ENCODE data around the gene FBXO40. TPM values are rescaled to one million over a fixed set of nuclear protein-coding genes. Genes with fewer than 3 reads are reported as not detected.

Gene FBXO40
- total and polyA plus RNA-seq, 2 of the 8 experiments (the other 6 are each of a cell fraction or from before 2014, with no cell fraction given) = 0.03 TPM; not detected in 1

GRCh38 chr3:121594850-121595249 is 1.7 kb downstream of the FBXO40 start:
- H4K5ac ChIP-seq (ENCODE audit: insufficient read length, low read depth, low read length) = no peak overlapping the region
- H4K20me1 ChIP-seq (replicated peaks in 1 of 2; ENCODE audit: control insufficient read depth in 1 of 2, insufficient read depth in 2 of 2, low read length in 2 of 2) = no peaks in the 10 kb centered on the region

More at GRCh38 chr3:121594850-121595249, 1.7 kb downstream of the FBXO40 start:
- no peak overlapping the region for H3K56ac ChIP-seq (replicated peaks; ENCODE audit: insufficient read length, low read depth, low read length)
- no peaks in the 10 kb centered on the region for H3K79me2 ChIP-seq (ENCODE audit: control insufficient read depth in 1 of 2, insufficient read depth in 2 of 2, low read length in 2 of 2)
- no peak overlapping the region for H3K9ac ChIP-seq (replicated peaks in 1 of 4; ENCODE audit: extremely low read depth in 1 of 4, low read depth in 3 of 4, low read length in 3 of 4)
- no peak overlapping the region for H3K27ac ChIP-seq (ENCODE audit: low read depth, low read length)
- no peaks in the 10 kb centered on the region for H3K27me3 ChIP-seq (replicated peaks in 1 of 4; ENCODE audit: control insufficient read depth in 3 of 4, extremely low read depth in 1 of 4, insufficient read depth in 3 of 4, low read length in 3 of 4)
- no peaks in the 10 kb centered on the region for H3K79me1 ChIP-seq (ENCODE audit: low read depth, low read length)
- peak overlapping the region; percentile 27 for H3K4ac ChIP-seq (replicated peaks; ENCODE audit: insufficient read length, low read depth, low read length)
- FAIRE-seq (no peak), DNase-seq (ENCODE audit: low read depth in 1 of 2, low spot score in 2 of 2) (no peak)
- H3K23me2 ChIP-seq (ENCODE audit: low read depth, low read length) = peaks cover 2% of the 10 kb centered on the region; the same call in 1 of the 2 replicates
- H2BK20ac ChIP-seq (ENCODE audit: low read length) = peak overlapping the region; percentile 28; the same call in 1 of the 2 replicates
- 83% methylated on average over 2 of the region's 2 CpGs; no CpG with 5 or more reads in 1 of the 2 experiments for WGBS, 2 experiments (ENCODE audit: extremely low coverage in 1 of 2, insufficient coverage in 1 of 2, insufficient read length in 1 of 2, insufficient replicate concordance in 2 of 2, low coverage in 1 of 2, low lambda C conversion rate in 2 of 2, missing lambda C conversion rate in 1 of 2)
- H2AK5ac ChIP-seq (ENCODE audit: low read depth, low read length) = peak overlapping the region; percentile 87; the same call in 1 of the 2 replicates
- no peak overlapping the region for H2BK5ac ChIP-seq (ENCODE audit: low read depth, low read length)
- H2BK15ac ChIP-seq (ENCODE audit: low read length) = no peak overlapping the region
- no peaks in the 10 kb centered on the region for H3K36me3 ChIP-seq (ENCODE audit: control insufficient read depth in 2 of 4, insufficient read depth in 4 of 4, low read length in 3 of 4)
- CTCF ChIA-PET (ENCODE audit: partially characterized antibody) = interaction anchor here (1.0 to 2.3 kb wide), 3 partner anchors 10 to 140 kb away, joined by 3 to 10 read pairs (median 5); no protein-coding TSS in a partner anchor
- peak overlapping the region; percentile 57 for H3K18ac ChIP-seq (ENCODE audit: extremely low read depth, low read length)
- POLR2A ChIA-PET (ENCODE audit: partially characterized antibody) = interaction anchor here (0.9 to 3.1 kb wide), 2 partner anchors 10 to 14 kb away, joined by 3 to 18 read pairs; no protein-coding TSS in a partner anchor
- peak overlapping the region; percentile 91 for H2BK12ac ChIP-seq (ENCODE audit: low read depth, low read length)
- H3K9me3 ChIP-seq (ENCODE audit: insufficient read depth in 2 of 2, low read depth in 1 of 2, low read length in 1 of 2) = no peaks in the 10 kb centered on the region
- H3K4me3 ChIP-seq (ENCODE audit: extremely low read depth in 1 of 4, insufficient read depth in 2 of 4, low read depth in 3 of 4, low read length in 4 of 4) = no peak overlapping the region
- peak overlapping the region; percentile 92 for H4K91ac ChIP-seq (replicated peaks; ENCODE audit: insufficient read length, low read length)
- no peak overlapping the region for H3K23ac ChIP-seq (ENCODE audit: insufficient read length)
- peak overlapping the region; percentile 94 for H2BK120ac ChIP-seq (replicated peaks; ENCODE audit: low read depth, low read length)
- no peak overlapping the region for H3K4me2 ChIP-seq (ENCODE audit: insufficient read depth in 1 of 2, low read depth in 2 of 2, low read length in 2 of 2)
- H3K4me1 ChIP-seq (replicated peaks in 1 of 4; ENCODE audit: control insufficient read depth in 3 of 4, insufficient read depth in 4 of 4, low read length in 3 of 4) = peaks cover 5 to 22% (median 11%) of the 10 kb centered on the region in 4 experiments; a peak in 6 of 7 replicates
- H4K8ac ChIP-seq (ENCODE audit: extremely low read depth, insufficient read depth, low read length) = no peak overlapping the region
- peak overlapping the region; percentile 16 for H3K14ac ChIP-seq (ENCODE audit: insufficient read length)
- no peak for TF ChIP-seq MAX (IDR thresholded peaks at IDR 0.05)
- no peak for TF ChIP-seq TAF7 (optimal IDR thresholded peaks at IDR 0.05; ENCODE audit: borderline replicate concordance, low read depth, low read length)
- H2AFZ ChIP-seq (ENCODE audit: low read length) = no peak overlapping the region
